IPS-18c (cell line): ENCODE measurements around the gene DDX56.

Experiments
- H3K4me3 ChIP-seq: 2 replicates; pipeline ENCODE4 v1.7.0; 2013; ENCODE audit warnings: low read depth, mild to moderate bottlenecking, low read length, moderate library complexity; ENCODE audit not compliant: insufficient read depth
- H3K9me3 ChIP-seq: one replicate; pipeline ENCODE4 v1.6.1; 2013; ENCODE audit warnings: mild to moderate bottlenecking, low read length, moderate library complexity; ENCODE audit not compliant: control insufficient read depth, insufficient read depth

The DDX56 gene

GRCh38 chr7:44573464-44574286 lies at the start of gene DDX56:
DDX56 (minus strand) TSS chr7:44573908; CDS start chr7:44573895, 13 bp downstream.
- no peaks in the 10 kb centered on the region for H3K9me3 ChIP-seq
- peak within 1 kb of the TSS; percentile 95 for H3K4me3 ChIP-seq

- Histone ChIP-seq H3K4me3 (no peak overlapping the region), H3K9me3 (no peaks in the 10 kb centered on the region)
Measured at GRCh38 chr7:44622342-44623151, 48.8 kb upstream of the DDX56 start.

- H3K4me3 ChIP-seq, result no peak overlapping the region
- H3K9me3 ChIP-seq, result no peaks in the 10 kb centered on the region
Measured at GRCh38 chr7:44621750-44622103, 48.0 kb upstream of the DDX56 start.

GRCh38 chr7:44621034-44621749 lies 47.5 kb upstream of the DDX56 start:
- H3K9me3 ChIP-seq, result no peaks in the 10 kb centered on the region
- no peak overlapping the region for H3K4me3 ChIP-seq

GRCh38 chr7:44618753-44619152 lies 45.0 kb upstream of the DDX56 start:
- no peak overlapping the region for H3K4me3 ChIP-seq

GRCh38 chr7:44618045-44618444 lies 44.3 kb upstream of the DDX56 start:
- Histone ChIP-seq H3K4me3 (no peak overlapping the region), H3K9me3 (no peaks in the 10 kb centered on the region)

More at GRCh38 chr7:44618753-44619152, 45.0 kb upstream of the DDX56 start:
- no peaks in the 10 kb centered on the region for H3K9me3 ChIP-seq

- Histone ChIP-seq H3K4me3 (no peak overlapping the region), H3K9me3 (no peaks in the 10 kb centered on the region)
Measured at GRCh38 chr7:44617225-44617890, 43.6 kb upstream of the DDX56 start.

GRCh38 chr7:44616545-44616944 lies 42.8 kb upstream of the DDX56 start:
- no peaks in the 10 kb centered on the region for H3K9me3 ChIP-seq
- no peak overlapping the region for H3K4me3 ChIP-seq

GRCh38 chr7:44615793-44616192 lies 42.1 kb upstream of the DDX56 start:
- no peak overlapping the region for H3K4me3 ChIP-seq
- H3K9me3 ChIP-seq, result no peaks in the 10 kb centered on the region

GRCh38 chr7:44615149-44615611 lies 41.5 kb upstream of the DDX56 start:
- H3K4me3 ChIP-seq, result no peak overlapping the region

GRCh38 chr7:44609829-44610228 lies 36.1 kb upstream of the DDX56 start:
- Histone ChIP-seq H3K4me3 (no peak overlapping the region), H3K9me3 (no peaks in the 10 kb centered on the region)

More at GRCh38 chr7:44615149-44615611, 41.5 kb upstream of the DDX56 start:
- no peaks in the 10 kb centered on the region for H3K9me3 ChIP-seq

- no peak overlapping the region for H3K4me3 ChIP-seq
Measured at GRCh38 chr7:44608916-44609648, 35.4 kb upstream of the DDX56 start.

GRCh38 chr7:44607141-44608068 lies 33.7 kb upstream of the DDX56 start:
- no peaks in the 10 kb centered on the region for H3K9me3 ChIP-seq
- H3K4me3 ChIP-seq, result peak overlapping the region; percentile 86

More at GRCh38 chr7:44608916-44609648, 35.4 kb upstream of the DDX56 start:
- no peaks in the 10 kb centered on the region for H3K9me3 ChIP-seq

GRCh38 chr7:44606341-44607140 lies 32.8 kb upstream of the DDX56 start, which contains the start of gene OGDH:
OGDH (plus strand) TSS chr7:44606627; CDS start chr7:44624344, 17,717 bp downstream.
- Histone ChIP-seq H3K9me3 (no peaks in the 10 kb centered on the region), H3K4me3 (peak within 1 kb of the TSS; percentile 88)

GRCh38 chr7:44604941-44605340 lies 31.2 kb upstream of the DDX56 start:
- Histone ChIP-seq H3K9me3 (no peaks in the 10 kb centered on the region), H3K4me3 (no peak overlapping the region)
